ENCODE results near the gene ELFN1. TPM values are rescaled to one million over a fixed set of nuclear protein-coding genes. Genes with fewer than 3 reads are reported as not detected.

The ELFN1 gene
- total RNA-seq, 1 experiment from 2014 or later = 5.3 TPM

GRCh38 chr7:1741751-1742554 is 71.9 kb downstream of the ELFN1 start:
- no peak for DNase-seq (ENCODE audit: low spot score)

- peak; percentile 57 for DNase-seq (ENCODE audit: low spot score)
Observed at GRCh38 chr7:1742555-1743303, 72.7 kb downstream of the ELFN1 start.

- DNase-seq (ENCODE audit: low spot score) = no peak
Observed at GRCh38 chr7:1743481-1744230, 73.6 kb downstream of the ELFN1 start.

GRCh38 chr7:1744296-1745017 is 74.4 kb downstream of the ELFN1 start:
- DNase-seq (ENCODE audit: low spot score) = no peak

GRCh38 chr7:1745018-1745532 is 75.0 kb downstream of the ELFN1 start:
- no peak for DNase-seq (ENCODE audit: low spot score)

- DNase-seq (ENCODE audit: low spot score) = no peak
Observed at GRCh38 chr7:1745576-1746490, 75.8 kb downstream of the ELFN1 start.

GRCh38 chr7:1746491-1746975 is 76.5 kb downstream of the ELFN1 start:
- DNase-seq (ENCODE audit: low spot score) = no peak

- no peak for DNase-seq (ENCODE audit: low spot score)
Observed at GRCh38 chr7:1747004-1747801, 77.1 kb downstream of the ELFN1 start.

- no peak for DNase-seq (ENCODE audit: low spot score)
Observed at GRCh38 chr7:1748076-1748838, 78.2 kb downstream of the ELFN1 start.

- peak; percentile 21 for DNase-seq (ENCODE audit: low spot score)
Observed at GRCh38 chr7:1748839-1749173, 78.7 kb downstream of the ELFN1 start.

- no peak for DNase-seq (ENCODE audit: low spot score)
Observed at GRCh38 chr7:1749351-1749863, 79.3 kb downstream of the ELFN1 start.

- peak; percentile 55 for DNase-seq (ENCODE audit: low spot score)
Observed at GRCh38 chr7:1749864-1750466, 79.9 kb downstream of the ELFN1 start.

- DNase-seq (ENCODE audit: low spot score) = no peak
Observed at GRCh38 chr7:1750541-1751021, 80.5 kb downstream of the ELFN1 start.

GRCh38 chr7:1752111-1752510 is 82.0 kb downstream of the ELFN1 start:
- no peak for DNase-seq (ENCODE audit: low spot score)

GRCh38 chr7:1752771-1753563 is 82.9 kb downstream of the ELFN1 start:
- DNase-seq (ENCODE audit: low spot score) = no peak

GRCh38 chr7:1753564-1753867 is 83.4 kb downstream of the ELFN1 start:
- DNase-seq (ENCODE audit: low spot score) = no peak

- DNase-seq (ENCODE audit: low spot score) = no peak
Observed at GRCh38 chr7:1754345-1754908, 84.3 kb downstream of the ELFN1 start.

Measured in A172 (cell line).